Measurements from ENCODE around the gene HSD17B12. TPM values are rescaled to one million over a fixed set of nuclear protein-coding genes. Genes with fewer than 3 reads are reported as not detected.

HSD17B12 gene
- total RNA-seq, 1 experiment from 2014 or later = 106 TPM

- Histone ChIP-seq H3K36me3 (ENCODE audit: control insufficient read depth, insufficient read depth, low read length) (no peaks in the 10 kb centered on the region; the same call in 1 of the 2 replicates), H3K4me3 (ENCODE audit: low read depth in 2 of 2, low read length in 2 of 2) (no peak overlapping the region), H3K9me3 (ENCODE audit: control insufficient read depth, insufficient read depth, low read depth, low read length) (no peaks in the 10 kb centered on the region), H3K27ac (ENCODE audit: low read length) (no peak overlapping the region), H3K4me1 (ENCODE audit: control insufficient read depth, insufficient read depth, low read length) (no peaks in the 10 kb centered on the region), H3K27me3 (ENCODE audit: control insufficient read depth, insufficient read depth, low read length) (no peaks in the 10 kb centered on the region)
- ChIA-PET POLR2A (no interaction called here), CTCF (no interaction called here)
- no TSS peak for BruUV-seq (replicated peaks)
- DNase-seq (ENCODE audit: low read depth, low spot score) = no peak
- in situ Hi-C loops (cut with HindIII; ENCODE audit: low pct_unique_long_range_greater_than_20kb, low sequenced_read_pairs) = no loop called here
- intact Hi-C loops (cut with micrococcal nuclease; ENCODE audit: unreplicated experiment) = no loop called here
- TF ChIP-seq CTCF (IDR thresholded peaks at IDR 0.05) = no peak
- TF ChIP-seq REST (IDR thresholded peaks at IDR 0.05; ENCODE audit: insufficient read depth in 1 of 2, low read depth in 2 of 2, low read length in 1 of 2) = no peak
- TF ChIP-seq TCF7L2 (IDR thresholded peaks at IDR 0.05; ENCODE audit: low read depth, low read length) = no peak
- no peak for TF ChIP-seq POLR2AphosphoS5 (IDR thresholded peaks at IDR 0.05; ENCODE audit: low read depth, low read length)
- TF ChIP-seq SIN3A (IDR thresholded peaks at IDR 0.05; ENCODE audit: borderline replicate concordance, insufficient read depth, low read depth, low read length) = no peak
- no peak for ATAC-seq
Observed at GRCh38 chr11:43904742-43905535, 224.4 kb downstream of the HSD17B12 start.

- no peaks in the 10 kb centered on the region for H3K27me3 ChIP-seq (ENCODE audit: control insufficient read depth, insufficient read depth, low read length)
- H3K4me3 ChIP-seq (ENCODE audit: low read depth in 2 of 2, low read length in 2 of 2) = no peak overlapping the region
- H3K9me3 ChIP-seq (ENCODE audit: control insufficient read depth, insufficient read depth, low read depth, low read length) = no peaks in the 10 kb centered on the region
- ChIA-PET CTCF (no interaction called here), POLR2A (no interaction called here)
- no peaks in the 10 kb centered on the region; the same call in 1 of the 2 replicates for H3K36me3 ChIP-seq (ENCODE audit: control insufficient read depth, insufficient read depth, low read length)
- ATAC-seq (no peak), DNase-seq (ENCODE audit: low read depth, low spot score) (no peak)
- no peak for TF ChIP-seq SIN3A (IDR thresholded peaks at IDR 0.05; ENCODE audit: borderline replicate concordance, insufficient read depth, low read depth, low read length)
- no peak for TF ChIP-seq CTCF (IDR thresholded peaks at IDR 0.05)
- TF ChIP-seq REST (IDR thresholded peaks at IDR 0.05; ENCODE audit: insufficient read depth in 1 of 2, low read depth in 2 of 2, low read length in 1 of 2) = no peak
- TF ChIP-seq TCF7L2 (IDR thresholded peaks at IDR 0.05; ENCODE audit: low read depth, low read length) = no peak
- TF ChIP-seq POLR2AphosphoS5 (IDR thresholded peaks at IDR 0.05; ENCODE audit: low read depth, low read length) = no peak
- no peak overlapping the region for H3K27ac ChIP-seq (ENCODE audit: low read length)
- BruUV-seq (replicated peaks) = no TSS peak
- H3K4me1 ChIP-seq (ENCODE audit: control insufficient read depth, insufficient read depth, low read length) = no peaks in the 10 kb centered on the region
- intact Hi-C loops (cut with micrococcal nuclease; ENCODE audit: unreplicated experiment) = no loop called here
- in situ Hi-C loops (cut with HindIII; ENCODE audit: low pct_unique_long_range_greater_than_20kb, low sequenced_read_pairs) = no loop called here
Observed at GRCh38 chr11:43905813-43906241, 225.3 kb downstream of the HSD17B12 start.

Data from Panc1 (cell line).